Left lung (tissue), 10 donors: Measurements from ENCODE around the gene MARF1. TPM values are rescaled to one million over a fixed set of nuclear protein-coding genes. Genes with fewer than 3 reads are reported as not detected.

Source experiments
- ATAC-seq: fragments of 200-7000 bp; cut with Tn5 transposase; one replicate; pipeline ENCODE4 v1.9.1; 2020; ENCODE audit warnings: moderate library complexity
- DNase-seq, 4 donors: peaks; one replicate each; pipeline ENCODE4 v3.0.0-alpha.2; 2013 to 2020
- H3K27ac ChIP-seq, 2 donors: fragments of 200-600 bp; sonication (generic) in 1 of 2; one replicate each; pipeline versions ENCODE4 v1.5.0 to v1.8.0; 2020 to 2021
- H3K27me3 ChIP-seq, 2 donors: fragments of 200-600 bp; sonication (generic) in 1 of 2; one replicate each; pipeline versions ENCODE4 v1.5.0 to v1.8.0; 2020 to 2021
- H3K36me3 ChIP-seq, 2 donors: fragments of 200-600 bp; sonication (generic) in 1 of 2; one replicate each; pipeline versions ENCODE4 v1.5.0 to v1.8.0; 2020 to 2021
- H3K4me1 ChIP-seq, 2 donors: fragments of 200-600 bp; one replicate each; pipeline ENCODE4 v1.8.0; 2021
- H3K4me3 ChIP-seq, 2 donors: fragments of 200-600 bp; sonication (generic) in 1 of 2; one replicate each; pipeline versions ENCODE4 v1.5.0 to v1.8.0; 2020 to 2021; ENCODE audit warnings: mild to moderate bottlenecking in 1 of 2
- H3K9me3 ChIP-seq, 2 donors: fragments of 200-600 bp; sonication (generic) in 1 of 2; one replicate each; pipeline versions ENCODE4 v1.5.0 to v1.8.0; 2020 to 2021
- CTCF ChIP-seq, 2 donors: fragments of 200-600 bp; sonication (generic) in 1 of 2; IDR thresholded peaks; one replicate each; pipeline versions ENCODE4 v1.5.0 to v1.8.0; 2021; ENCODE audit warnings: antibody characterized with exemption in 2 of 2
- intact Hi-C, 2 donors: fragments of 100-400 bp; cut with DNase I; formaldehyde crosslinking; loops; one replicate each; pipeline versions ENCODE4 v1.11.2 to v1.14.2; 2022
- polyA plus RNA-seq, 6 donors: library from polyadenylated mRNA; unstranded; fragments of 120-200 nt; gene quantifications; one replicate each; pipeline ENCODE4 v1.2.1, GENCODE V29; 2013; ENCODE audit not compliant: insufficient read length in 6 of 6
- total RNA-seq, 2 donors: library from RNA; stranded (reverse); fragmentation: NEBNext Ultra II Directional; extraction: Animal tissue kit (Norgen Biotek cat#: 25700); gene quantifications; one replicate each; pipeline ENCODE4 v1.2.1, GENCODE V29; 2021
- donor health status: DM: no; HTN: yes; CAD: no.
- donor health status: DM: no; HTN: no; CAD: no.

MARF1 gene
- total and polyA plus RNA-seq, 8 donors, result 60.1 to 86.1 (median 71.0) TPM

DNA sequence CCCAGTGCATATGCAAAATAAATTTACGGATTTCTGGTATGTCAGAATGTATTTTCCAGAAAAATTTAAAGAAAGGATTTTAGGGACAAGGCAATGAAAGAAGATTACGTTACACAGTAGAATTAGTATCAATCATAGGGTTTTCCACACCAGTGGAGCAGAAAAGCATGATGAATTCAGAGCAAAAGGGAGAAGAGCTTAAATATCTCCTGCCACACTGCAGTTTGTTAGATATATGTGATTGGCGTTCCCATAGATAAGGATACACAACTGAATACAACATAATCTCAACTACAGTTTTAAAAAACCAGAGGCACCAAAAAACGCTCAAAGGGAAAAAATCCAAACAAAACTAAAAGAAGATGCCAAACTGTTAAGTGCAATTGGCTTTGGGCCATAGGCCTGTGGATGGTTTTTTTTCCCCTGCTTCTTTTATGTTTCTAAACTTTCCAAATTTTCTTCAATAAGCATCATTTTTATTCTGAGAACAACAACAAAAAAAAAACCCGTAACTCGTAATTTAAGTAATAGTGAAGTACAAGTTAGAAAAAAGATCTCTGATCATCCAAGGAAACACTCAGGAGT, 22.3 kb downstream of the MARF1 start:
- no peak for DNase-seq

DNA sequence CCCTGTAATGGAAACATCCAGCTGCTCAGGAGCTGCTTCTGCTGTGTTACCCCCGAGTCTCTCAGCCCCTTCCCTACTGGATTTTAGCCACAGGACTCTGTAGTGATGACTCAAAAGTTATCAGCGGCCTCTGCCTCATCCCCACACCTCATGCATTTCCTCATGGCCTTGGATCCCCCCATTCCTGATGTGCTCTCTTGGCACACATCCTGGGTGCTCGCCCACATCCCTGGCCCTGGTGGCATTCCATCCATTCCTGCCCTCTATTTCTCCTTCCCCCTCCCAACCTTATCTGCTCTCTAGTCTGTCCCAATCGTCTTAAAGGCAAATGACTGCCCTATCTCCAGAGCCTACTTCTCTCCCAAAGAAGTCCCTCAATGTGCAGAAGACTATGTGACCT, 24.6 kb downstream of the MARF1 start:
- DNase-seq, result no peak
- intact Hi-C loops, result no loop called here

More for the DNA sequence above, 22.3 kb downstream of the MARF1 start:
- intact Hi-C loops, result no loop called here
- no peak for TF ChIP-seq CTCF (IDR thresholded peaks at IDR 0.05)
- Histone ChIP-seq H3K4me3 (no peak overlapping the region), H3K9me3 (no peaks in the 10 kb centered on the region), H3K27ac (no peak overlapping the region), H3K4me1 (no peaks in the 10 kb centered on the region), H3K27me3 (no peaks in the 10 kb centered on the region), H3K36me3 (peaks cover 3 to 100% of the 10 kb centered on the region in 2 donors)
- no peak for ATAC-seq

GRCh38 chr16:15617901-15618300, 25.1 kb downstream of the MARF1 start:
- Histone ChIP-seq H3K27ac (no peak overlapping the region), H3K36me3 (peaks cover 0 to 100% of the 10 kb centered on the region in 2 donors), H3K27me3 (no peaks in the 10 kb centered on the region), H3K4me3 (no peak overlapping the region), H3K9me3 (no peaks in the 10 kb centered on the region), H3K4me1 (no peaks in the 10 kb centered on the region)
- ATAC-seq, result no peak
- intact Hi-C loops, result no loop called here
- no peak for TF ChIP-seq CTCF (IDR thresholded peaks at IDR 0.05)
- no peak for DNase-seq

More for the DNA sequence above, 24.6 kb downstream of the MARF1 start:
- Histone ChIP-seq H3K27ac (no peak overlapping the region), H3K36me3 (peaks cover 0 to 100% of the 10 kb centered on the region in 2 donors), H3K27me3 (no peaks in the 10 kb centered on the region), H3K4me3 (no peak overlapping the region), H3K4me1 (no peaks in the 10 kb centered on the region), H3K9me3 (no peaks in the 10 kb centered on the region)
- no peak for ATAC-seq
- no peak for TF ChIP-seq CTCF (IDR thresholded peaks at IDR 0.05)

- H3K27ac ChIP-seq, result no peak overlapping the region
- ATAC-seq (no peak), DNase-seq (no peak)
- H3K27me3 ChIP-seq, result no peaks in the 10 kb centered on the region
- H3K4me3 ChIP-seq, result no peak overlapping the region
- intact Hi-C loops, result no loop called here
- peaks cover 0 to 100% of the 10 kb centered on the region in 2 donors for H3K36me3 ChIP-seq
- H3K9me3 ChIP-seq, result no peaks in the 10 kb centered on the region
- TF ChIP-seq CTCF (IDR thresholded peaks at IDR 0.05), result no peak
- no peaks in the 10 kb centered on the region for H3K4me1 ChIP-seq
Observed at GRCh38 chr16:15616475-15617165, 26.3 kb downstream of the MARF1 start.

DNA sequence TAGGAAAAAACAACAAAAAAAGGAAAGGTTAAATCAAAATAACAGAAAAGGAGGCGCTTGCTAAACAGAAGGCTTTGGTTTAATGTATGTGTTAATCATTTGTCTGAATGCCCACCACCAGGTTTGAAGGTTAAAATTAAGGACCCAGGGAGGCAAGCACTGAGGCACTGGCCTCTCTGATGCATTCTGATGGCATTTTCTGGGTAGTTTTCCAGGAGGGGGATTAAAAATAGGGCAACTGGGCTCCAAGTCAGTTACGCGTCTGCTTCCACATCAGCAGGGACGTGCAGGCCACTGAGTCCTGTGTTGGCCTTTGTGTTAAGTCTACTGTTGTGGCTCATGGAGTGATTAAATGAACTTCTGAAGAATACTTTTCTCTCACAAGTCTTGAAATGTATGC, 26.9 kb downstream of the MARF1 start:
- Histone ChIP-seq H3K27me3 (no peaks in the 10 kb centered on the region), H3K36me3 (peaks cover 0 to 100% of the 10 kb centered on the region in 2 donors), H3K4me3 (no peak overlapping the region), H3K4me1 (no peaks in the 10 kb centered on the region), H3K27ac (no peak overlapping the region), H3K9me3 (no peaks in the 10 kb centered on the region)
- intact Hi-C loops, result no loop called here
- ATAC-seq, result no peak
- DNase-seq, result no peak
- no peak for TF ChIP-seq CTCF (IDR thresholded peaks at IDR 0.05)
